ENCODE data around the gene PDGFC.

Gene PDGFC

DNA sequence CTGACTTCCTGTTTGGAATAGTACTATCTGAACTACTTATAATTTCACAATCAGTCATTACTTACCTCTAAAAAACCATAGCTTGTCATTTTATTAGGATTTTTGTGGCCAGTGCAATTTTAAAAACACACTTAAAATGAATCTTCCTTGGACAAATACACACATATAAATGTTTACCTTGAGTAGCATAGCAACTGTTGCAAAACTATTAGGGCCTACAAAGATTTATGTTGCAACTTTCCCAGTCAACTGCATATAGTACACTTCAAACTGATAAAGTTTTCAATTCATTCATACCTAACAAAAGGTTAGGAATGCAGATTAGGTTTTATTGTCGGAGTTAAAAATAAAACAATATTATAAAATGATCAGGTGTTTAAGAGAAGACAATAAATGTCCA lies 193.0 kb downstream of the PDGFC start:
- DNase-seq: peak in 1 of 2 experiments; percentile 25

DNA sequence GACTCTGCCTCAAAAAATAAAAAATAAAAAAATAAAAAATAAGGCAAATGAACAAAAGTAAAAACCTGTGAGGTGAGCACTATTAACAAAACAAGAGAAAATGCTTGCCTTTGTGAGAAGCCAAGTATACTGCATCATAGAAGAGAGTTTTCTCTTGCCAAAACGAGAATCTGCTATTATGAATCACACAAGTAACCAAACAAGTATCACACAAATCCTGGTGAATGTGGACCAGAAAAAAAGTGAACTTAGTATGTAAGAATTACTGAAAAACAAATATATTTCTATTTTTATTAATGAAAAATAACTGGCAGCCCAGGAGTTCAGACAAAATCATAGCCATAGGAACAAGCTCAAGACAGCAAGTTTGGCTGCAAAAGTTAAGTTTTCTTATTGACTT lies 193.5 kb downstream of the PDGFC start:
- DNase-seq: no peak

DNA sequence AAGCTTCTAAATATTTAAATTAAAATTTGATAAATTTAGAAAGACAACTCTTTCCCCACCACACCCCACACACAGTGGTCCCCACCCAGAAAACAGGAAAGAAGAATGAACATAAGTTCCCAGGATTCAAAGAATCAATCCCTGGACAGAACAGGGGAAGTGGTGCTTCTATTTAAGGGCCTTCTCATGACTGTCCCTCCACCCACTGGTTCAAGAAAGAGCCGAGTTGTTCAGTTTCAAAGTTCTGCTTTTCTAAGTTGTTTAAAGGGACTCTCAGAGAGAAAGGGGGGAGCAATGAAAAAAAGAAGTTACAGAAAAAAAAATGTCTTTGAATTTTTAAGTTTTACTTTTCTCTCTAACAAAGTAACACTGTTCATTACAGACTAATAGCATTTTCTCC lies 195.8 kb downstream of the PDGFC start:
- peak; percentile 53 to 59 for DNase-seq

DNA sequence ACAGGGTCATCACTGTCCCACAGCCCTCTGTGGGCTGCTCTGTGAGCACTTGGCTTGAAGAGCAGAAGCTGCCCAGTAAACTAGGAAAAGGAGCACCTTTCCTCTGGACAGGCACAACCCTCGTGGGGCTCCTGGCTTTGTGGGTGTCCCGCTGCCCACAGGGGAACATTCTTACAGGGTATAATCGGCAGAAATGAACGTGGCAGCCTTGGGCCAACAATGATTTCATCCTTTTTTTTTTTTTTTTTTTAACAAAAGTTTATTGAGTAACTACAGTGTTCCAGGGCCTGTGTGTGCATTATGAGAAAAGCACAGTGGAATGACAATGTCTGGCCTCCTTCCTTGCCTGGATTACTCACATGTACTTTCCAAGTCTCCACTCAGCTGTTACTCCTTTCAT lies 197.2 kb downstream of the PDGFC start:
- DNase-seq: no peak

DNA sequence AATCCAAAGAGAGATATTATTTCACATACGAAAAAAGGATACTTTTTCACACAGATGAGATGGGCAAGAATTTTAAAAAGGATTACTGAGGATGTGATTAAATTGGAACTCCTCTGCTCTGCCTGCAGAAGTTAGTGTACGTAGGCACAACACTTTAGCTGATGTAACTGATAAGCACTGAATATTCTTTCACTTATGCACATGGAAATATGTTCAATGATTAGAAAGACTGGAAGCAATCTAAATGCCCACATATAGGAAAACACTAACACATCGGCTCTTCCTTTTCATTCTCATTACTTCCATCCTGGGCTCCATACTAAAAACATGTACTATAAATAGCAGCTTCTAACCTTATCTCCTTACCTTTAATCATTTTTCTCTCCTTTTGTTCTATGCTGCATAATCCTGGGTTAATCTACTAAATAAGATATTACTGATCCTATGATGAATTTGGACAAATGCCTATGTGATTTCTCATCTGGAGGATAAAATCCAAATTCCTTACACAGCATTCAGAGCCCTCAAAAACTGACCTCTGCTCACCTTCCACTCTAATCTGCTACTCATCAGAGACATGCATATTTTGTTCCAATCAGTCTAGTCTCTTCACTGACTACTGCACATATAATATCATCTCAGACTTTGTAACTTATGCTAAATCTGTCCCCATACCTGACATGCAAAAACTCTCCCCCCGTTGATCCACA lies 197.8 kb downstream of the PDGFC start:
- DNase-seq: no peak

DNA sequence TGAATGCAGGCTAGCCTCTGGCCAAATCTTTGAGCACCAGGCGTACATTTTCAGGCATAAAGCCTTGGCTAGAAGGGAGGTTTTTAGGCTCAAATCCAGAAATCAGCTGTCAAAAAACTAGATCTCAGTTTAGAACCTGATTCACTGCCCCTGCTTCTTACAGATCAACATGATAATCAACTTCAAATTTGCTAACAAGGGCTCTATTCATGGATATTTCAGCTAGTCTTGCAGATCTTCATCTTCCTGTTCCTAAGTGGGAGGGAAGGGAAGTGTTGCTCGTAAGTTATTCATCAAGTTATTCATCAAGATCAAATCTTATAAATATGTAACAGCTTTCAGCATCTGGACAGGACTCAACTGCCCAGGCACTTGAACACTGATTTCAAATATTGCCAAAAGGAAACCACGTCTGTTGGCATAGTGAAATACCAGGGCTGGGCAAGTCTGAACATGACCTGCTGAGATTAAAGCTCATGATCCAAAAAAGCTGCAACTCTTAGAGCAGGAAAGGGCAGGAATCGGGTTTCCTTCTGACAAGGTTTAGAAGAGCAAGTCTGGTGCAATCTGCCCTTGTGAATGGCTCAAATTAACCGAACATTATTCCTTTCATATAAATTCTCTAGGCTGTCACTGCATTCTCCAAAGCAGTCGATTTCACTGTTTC lies 200.3 kb downstream of the PDGFC start:
- DNase-seq: no peak

DNA sequence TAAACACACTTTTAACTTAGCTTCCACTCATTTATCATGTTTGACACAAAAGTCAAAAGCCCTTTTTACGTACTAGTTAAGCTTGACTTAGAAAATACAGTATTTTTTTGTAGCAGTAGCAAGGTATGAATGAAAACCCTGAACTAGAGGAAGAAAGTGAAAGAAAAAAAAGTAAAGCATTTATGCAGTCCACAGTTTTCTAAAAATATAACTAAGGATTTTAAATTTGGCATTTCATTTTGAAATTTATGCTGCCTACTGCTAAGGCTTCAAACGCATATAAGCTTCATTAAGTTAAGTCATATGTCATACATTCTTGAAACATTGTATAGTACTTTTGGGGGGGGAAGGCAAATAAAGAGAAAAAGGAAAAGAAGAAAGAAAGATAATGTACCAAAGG lies 201.5 kb downstream of the PDGFC start:
- DNase-seq: no peak

DNA sequence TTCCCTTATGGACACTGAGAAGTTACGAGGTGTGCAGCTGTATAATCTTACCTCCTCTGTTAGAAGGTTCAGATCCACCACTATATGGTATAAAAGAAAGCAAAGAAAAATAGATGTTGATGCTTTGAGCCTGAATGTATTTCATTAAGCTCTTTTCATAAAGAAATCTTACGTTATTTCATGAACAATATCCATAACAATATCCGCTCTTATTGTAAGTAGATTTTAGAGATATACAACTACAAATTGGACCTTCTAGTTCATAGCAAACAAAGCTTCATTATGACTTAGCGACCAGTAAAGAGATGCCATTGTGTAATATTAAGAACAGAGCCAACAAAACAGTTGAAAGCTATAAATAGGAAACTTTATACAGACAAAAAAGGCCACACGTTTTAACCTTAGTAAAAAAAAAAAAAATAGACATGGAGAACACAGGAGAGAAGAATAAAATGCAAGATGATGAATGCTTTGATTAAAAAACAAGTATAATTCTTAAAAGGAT lies 203.6 kb downstream of the PDGFC start:
- DNase-seq: no peak

DNA sequence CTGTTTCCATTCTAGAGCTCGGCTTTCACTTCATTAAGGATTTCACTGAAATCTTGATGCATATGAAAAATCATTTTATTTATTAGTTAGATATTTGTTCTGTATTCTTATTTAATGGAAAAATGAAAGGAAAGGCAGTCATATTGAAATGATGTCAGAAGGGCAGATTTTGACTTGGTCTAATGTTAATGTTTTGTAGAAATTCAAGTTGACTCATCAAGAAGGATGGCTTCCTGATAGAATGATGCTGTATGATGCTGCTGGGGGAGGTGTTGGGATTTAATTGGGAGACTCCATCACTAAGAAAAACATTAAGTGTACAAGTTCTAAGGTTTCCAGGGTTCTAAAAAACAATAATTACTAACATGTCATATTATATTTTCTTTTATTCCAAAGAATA lies 204.8 kb downstream of the PDGFC start:
- no peak for DNase-seq

DNA sequence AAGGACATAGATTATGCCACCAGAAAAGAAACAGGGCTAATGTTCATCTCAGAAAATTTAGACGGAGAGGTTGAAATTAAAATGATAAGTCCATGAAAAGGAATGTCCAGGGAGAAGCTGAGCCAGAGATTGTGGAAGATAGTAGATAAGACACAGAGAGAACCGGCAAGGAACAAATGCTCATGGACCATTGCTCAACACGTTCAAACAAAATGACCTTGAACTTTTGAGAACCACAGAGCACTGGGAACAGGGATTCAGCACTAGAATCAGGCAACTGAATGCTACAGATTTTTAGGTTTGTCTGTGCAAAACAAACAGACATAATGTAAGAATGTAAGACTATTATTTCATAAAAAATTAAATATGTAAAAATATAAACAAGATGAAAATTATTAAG lies 206.3 kb downstream of the PDGFC start:
- no peak for DNase-seq

DNA sequence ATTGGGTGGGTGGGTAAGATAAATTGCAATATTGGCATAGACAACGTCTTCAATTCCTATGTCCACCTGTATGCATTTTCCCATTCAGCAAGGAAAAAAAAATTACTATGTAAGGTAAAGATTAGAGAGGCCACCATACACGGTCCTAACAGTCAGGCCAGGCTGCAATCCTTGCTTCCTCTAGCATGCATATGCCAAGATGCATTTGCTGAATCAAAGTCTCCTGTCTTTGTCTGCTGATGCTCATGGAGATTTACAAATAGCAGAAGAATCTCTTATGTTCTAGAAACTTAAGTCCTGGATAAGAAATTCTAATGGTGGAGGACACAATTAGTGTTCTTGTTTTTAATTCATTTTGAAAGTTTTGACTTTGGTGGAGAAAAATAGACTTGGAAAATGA lies 206.8 kb downstream of the PDGFC start:
- no peak for DNase-seq

DNA sequence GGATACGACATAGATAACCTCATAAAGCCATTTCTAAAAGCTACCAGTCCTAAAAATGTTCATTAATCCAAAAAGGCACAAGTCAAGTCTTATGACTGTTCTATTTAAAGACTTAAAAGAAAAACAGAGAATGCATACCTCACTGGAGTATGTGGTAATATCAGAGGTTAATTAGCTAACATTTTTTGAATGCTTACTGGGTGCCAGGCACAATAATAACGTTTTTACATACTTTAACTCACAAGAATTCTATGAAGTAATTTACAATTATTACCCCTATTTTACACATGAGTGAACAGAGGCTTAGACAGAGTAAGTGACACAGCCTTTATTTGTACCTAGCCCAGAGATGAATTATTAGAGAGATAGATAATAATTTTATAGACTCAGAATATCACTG lies 207.5 kb downstream of the PDGFC start:
- DNase-seq: no peak

DNA sequence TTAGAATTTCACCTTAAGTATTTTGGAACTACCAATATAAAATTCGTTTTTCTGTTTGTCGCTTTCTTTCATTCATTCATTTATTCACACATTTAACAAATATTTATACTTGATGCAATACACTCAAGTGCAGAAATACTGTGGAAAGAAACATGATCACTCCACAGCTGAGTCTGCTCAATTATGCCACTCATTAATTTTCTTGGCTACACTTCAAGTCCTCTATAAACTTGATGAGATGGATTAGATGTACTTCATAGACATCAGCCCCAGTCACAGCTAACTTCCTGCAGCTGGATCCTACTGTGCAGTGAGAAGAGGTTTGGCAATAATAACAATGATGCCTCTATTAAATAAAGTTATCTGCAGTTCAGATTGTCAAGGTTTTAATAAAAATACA lies 208.1 kb downstream of the PDGFC start:
- DNase-seq: no peak

DNA sequence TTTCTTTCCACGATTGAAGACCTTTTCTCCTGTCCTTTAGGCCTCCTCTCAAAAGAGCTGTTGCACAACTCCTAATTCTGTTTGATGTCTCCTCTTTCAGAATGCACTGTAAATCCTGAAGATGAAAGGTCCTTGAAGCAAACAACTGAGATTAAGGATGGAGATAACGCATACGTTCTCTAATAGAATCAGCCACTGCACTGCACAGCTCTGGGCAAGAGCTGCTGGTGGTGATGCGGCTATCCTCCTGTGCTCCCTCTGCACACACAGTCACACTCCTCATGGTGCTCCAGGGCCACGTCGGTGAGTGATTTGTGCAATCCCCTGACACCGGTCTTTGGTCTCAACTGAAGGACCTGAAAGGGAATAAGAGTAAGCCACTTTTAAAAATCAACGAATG lies 208.7 kb downstream of the PDGFC start:
- no peak for DNase-seq

DNA sequence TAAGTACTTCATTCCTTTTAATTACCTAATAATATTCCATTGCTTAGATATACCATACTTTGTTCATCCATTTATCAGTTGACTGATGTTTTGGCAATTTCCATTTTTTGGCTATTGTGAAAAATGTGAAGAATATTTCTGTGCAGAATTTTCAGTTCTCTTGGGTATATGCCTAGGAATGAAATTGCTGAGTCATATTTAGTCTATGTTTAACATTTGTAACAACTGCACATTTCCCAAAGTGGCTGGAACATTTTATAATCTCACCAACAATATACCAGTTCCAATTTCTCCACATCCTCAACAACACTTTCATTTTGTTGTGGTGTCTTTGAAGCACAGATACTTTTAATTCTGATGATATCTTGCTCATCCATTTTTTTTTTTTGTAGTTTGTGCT lies 215.5 kb downstream of the PDGFC start:
- DNase-seq: no peak

DNA sequence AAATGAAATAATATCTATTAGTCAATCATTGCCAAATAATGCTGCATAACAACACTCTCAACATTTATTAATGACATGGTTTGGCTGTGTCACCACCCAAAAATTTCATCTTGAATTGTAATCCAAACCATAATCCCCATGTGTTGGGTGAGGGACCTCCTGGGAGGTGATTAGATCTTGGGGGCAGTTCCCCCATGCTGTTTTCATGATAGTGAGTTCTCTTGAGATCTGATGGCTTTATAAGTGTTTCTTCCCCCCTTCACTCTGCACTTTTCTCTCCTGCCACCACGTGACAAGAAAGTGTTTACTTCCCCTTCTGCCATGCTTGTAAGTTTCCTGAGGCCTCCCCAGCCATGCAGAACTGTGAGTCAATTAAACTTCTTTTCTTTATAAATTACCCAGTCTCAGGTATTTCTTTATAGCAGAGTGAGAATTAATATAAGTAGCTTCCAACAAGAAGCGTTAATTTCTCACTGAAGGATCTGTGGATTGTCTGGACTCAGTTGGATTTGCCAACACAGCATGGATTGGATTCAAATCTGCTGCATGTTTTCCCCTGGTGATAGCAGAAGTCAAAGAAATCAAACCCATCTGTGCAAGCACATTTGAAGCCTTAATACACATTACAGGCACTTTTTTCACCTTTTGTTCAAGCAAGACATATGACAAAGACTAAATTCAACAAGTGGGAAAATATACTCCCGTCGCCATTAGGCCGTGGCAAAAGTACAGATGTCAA lies 216.6 kb downstream of the PDGFC start:
- peak; percentile 16 to 22 for DNase-seq

DNA sequence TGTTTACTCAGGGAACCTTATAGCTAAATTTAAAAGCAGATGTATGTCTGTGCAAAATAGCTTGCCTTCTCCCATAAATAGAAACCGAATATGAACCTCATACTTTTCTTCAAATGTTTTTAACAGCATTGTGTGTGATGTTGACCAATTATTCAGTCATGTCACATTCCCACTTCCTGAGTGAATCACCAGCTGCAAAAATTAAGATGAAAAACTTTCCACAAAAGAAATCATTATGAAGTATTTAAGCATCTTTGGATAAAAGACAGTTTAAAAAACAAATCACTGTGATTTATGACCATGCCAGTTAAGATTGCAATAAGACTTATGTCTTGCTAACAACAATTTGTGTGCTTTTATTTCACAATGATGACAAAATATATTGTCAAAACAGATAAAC lies 220.1 kb downstream of the PDGFC start:
- no peak for DNase-seq

DNA sequence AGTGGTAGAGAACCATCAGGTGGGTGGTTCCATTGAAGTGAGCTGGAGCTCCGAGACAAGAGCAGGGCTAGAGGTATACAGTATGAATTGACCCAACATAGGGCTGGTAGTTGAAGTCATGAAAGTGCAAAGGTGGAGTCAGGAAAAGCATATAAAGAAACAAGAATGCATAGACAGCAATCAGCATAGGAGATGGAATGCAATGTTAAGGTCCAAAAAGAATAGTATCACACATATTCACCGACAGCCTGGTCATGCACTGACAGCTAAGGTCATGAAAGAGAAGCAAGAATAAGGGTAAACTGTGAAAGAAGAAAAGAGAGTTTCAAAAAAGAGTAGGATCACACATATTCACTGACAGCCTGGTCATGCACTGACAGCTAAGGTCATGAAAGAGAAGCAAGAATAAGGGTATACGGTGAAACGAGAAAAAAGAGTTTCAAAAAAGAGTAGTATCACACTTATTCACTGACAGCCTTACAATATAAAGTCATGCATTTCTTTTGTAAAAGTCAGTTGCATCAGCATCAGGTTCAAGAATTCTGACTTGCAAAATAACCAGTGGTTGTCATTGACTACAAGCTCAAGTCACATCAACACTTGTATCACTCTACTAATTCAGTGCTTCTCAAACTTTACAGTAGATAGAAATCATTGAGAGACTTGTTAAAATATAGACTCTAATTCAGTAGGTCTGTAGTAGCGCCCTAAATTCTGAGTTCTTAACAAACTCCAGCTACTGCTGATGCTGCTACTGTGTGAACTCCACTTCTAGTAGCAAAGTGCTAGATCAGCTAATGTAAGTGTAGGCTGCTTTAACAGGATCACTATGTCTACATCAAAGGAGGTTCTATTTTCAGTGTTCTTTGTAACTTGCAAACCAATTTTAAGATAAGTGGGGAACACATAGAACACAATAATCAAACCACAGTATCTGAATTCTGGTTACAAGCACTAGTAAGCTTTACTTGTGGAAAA lies 221.9 kb downstream of the PDGFC start:
- DNase-seq: no peak

DNA sequence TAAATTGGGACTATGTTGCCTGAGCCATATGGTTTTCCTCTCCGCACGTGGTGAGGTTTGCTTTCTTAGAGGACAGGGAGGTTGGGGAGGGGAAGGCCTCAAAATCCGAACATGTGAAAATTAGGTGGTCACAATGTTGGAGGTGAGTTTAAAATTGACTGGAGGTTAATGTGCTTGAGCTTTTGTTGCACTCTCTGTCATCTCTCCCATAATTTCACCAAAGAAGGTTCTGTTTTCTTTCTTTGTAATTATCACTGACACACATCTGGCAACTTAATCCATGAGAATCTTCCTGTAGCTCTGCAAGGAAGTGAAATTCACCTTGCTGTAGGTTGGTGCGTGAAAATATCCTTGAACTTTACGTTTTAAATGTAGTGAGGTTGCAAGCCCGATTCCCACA lies 225.5 kb downstream of the PDGFC start:
- no peak for DNase-seq

DNA sequence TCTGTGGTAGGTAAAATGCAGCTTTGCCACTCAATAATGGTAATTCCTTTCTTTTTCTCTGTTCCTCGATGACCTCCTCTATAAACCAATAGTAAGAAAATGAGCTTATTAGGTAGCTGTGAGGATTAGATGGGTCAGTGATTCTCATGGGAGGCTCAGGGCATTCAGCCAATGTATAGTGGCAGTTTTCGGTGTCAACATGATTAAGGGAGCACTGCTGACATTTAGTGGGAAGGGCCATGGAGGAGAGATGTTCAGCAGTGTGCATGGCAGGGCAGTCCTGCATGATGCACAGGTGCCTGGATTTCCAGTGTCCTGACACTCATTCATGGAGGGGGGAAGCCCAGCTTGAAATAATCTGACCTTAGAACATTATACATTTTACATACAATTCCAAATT lies 232.8 kb downstream of the PDGFC start:
- no peak for DNase-seq

DNA sequence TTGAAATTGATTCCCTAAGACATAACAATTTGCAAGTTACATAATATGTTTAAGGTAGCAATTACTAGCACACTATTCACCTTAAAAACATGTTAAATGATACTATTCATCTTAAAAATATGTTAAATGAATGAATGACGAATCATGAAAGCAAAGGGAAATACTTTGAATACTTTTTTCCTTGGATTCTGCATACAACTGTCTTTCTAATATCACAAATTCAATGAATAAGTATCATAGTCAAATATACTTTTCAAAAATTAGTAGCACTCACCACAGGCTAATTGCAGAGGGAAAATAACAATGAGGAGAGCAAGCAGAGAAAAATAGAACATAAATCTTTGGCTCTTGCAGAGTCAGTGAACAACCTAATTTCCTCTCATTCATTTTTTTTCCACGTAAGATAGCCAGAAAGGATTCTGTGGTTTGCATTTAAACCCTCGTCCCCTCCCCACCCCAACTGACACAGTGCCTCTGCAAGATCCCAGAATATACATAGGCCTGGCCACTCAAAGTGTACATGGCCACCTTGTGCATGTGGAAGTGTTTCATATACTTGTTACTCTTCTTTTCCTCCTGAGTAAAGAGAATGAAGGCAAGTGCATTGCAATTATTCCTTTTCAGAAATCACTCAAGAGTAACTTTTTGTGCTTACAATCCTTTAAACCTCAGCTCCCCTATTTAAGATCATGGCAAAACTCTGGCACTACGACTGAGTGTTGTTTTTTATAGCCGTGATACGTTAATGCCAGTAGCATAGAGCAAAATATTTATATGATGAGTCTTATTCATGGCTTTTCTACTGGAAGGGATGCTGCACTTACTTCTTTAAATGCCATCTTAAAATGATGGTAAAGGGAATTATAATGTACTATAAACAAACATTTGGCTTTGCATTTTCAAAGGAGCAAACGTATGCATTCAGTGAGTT lies 236.4 kb downstream of the PDGFC start:
- DNase-seq: no peak

DNA sequence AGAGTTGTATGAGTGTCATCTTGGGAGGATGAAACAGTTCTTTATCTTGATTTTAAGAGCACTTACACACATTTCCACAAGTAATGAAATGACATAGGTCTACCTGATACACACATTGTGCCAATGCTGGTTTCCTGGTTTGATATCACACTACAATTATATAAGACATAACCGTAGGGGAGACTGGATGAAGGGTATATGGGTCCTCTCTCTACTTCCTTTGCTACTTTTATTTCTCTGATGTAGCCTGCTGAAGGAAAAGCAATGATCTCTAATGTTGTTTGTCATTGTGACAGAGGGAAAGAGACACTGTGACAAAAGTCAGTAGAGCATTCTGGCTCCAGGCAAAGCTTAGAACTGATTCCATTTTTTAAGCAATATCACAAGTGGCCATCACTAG lies 238.0 kb downstream of the PDGFC start:
- DNase-seq: no peak

All from Kasumi-1 (cell line).